GM12892 (cell line): ENCODE results near the gene PJVK.

Source experiments
- POLR2A ChIP-seq: IDR thresholded peaks from 2 replicates; pipeline ENCODE4 v1.6.1; 2011; ENCODE audit warnings: low read depth, low read length, control low read depth
- POLR2AphosphoS5 ChIP-seq: IDR thresholded peaks from 2 replicates; pipeline ENCODE4 v1.6.1; 2011; ENCODE audit warnings: low read depth, low read length, control low read depth
- TAF1 ChIP-seq: IDR thresholded peaks from 2 replicates; pipeline ENCODE4 v1.6.1; 2011; ENCODE audit warnings: low read depth, mild to moderate bottlenecking, control low read depth, low read length, borderline replicate concordance

GRCh38 chr2:178457390-178457886 lies 6.3 kb downstream of the PJVK start:
- TF ChIP-seq POLR2A (no peak), POLR2AphosphoS5 (no peak), TAF1 (no peak)
